Measurements from ENCODE around the gene PFKP.

The PFKP gene

DNA sequence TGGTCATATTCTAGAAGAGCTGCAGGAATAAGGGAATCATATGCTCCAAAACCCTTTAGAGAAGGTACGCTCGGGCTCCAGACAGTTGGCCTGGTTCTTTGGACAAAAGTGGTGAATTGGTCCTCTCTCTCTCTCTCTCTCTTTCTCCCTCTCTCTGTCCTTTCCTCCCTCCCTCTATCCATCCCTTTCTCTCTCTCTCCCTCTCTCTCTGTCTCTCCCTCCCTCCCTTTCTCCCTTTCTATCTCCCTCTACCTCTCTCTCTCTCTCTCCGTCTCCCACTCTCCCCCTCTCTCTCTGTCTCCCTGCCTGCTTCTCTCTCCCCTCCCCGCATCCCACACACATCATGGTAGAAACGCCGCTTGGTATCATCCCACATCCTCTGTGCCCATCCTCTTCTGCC, 19.8 kb upstream of the PFKP start:
- no peaks in the 10 kb centered on the region for H3K9me2 ChIP-seq (replicated peaks; ENCODE audit: insufficient read depth, low read length)
- no peaks in the 10 kb centered on the region for H3F3A ChIP-seq (ENCODE audit: insufficient read depth)
- H3K27me3 ChIP-seq (ENCODE audit: low read length) = 0 out of 2 replicates have a peak, but pooled peaks cover 6% of the 10 kb centered on the region
- H3K27ac ChIP-seq (ENCODE audit: low read depth, low read length) = no peak overlapping the region
- H3K9ac ChIP-seq (ENCODE audit: low read length) = no peak overlapping the region
- no peaks in the 10 kb centered on the region for H3K79me2 ChIP-seq (ENCODE audit: insufficient read depth, low read length)
- H2AFZ ChIP-seq (ENCODE audit: low read depth, low read length, severe bottlenecking) = no peak overlapping the region
- no peaks in the 10 kb centered on the region for H3K36me3 ChIP-seq (ENCODE audit: low read length)
- no peaks in the 10 kb centered on the region for H4K20me1 ChIP-seq (ENCODE audit: low read depth, low read length)
- no peak overlapping the region for H3K4me3 ChIP-seq (ENCODE audit: insufficient read depth, low read length, poor library complexity, severe bottlenecking)
- no peak overlapping the region for H3K4me2 ChIP-seq (ENCODE audit: low read depth, low read length, poor library complexity, severe bottlenecking)
- H3K9me3 ChIP-seq (ENCODE audit: insufficient read depth, low read length) = no peaks in the 10 kb centered on the region
- TF ChIP-seq EZH2phosphoT487 (conservative IDR thresholded peaks at IDR 0.05; ENCODE audit: low read length) = no peak
- TF ChIP-seq, protein P1, sequence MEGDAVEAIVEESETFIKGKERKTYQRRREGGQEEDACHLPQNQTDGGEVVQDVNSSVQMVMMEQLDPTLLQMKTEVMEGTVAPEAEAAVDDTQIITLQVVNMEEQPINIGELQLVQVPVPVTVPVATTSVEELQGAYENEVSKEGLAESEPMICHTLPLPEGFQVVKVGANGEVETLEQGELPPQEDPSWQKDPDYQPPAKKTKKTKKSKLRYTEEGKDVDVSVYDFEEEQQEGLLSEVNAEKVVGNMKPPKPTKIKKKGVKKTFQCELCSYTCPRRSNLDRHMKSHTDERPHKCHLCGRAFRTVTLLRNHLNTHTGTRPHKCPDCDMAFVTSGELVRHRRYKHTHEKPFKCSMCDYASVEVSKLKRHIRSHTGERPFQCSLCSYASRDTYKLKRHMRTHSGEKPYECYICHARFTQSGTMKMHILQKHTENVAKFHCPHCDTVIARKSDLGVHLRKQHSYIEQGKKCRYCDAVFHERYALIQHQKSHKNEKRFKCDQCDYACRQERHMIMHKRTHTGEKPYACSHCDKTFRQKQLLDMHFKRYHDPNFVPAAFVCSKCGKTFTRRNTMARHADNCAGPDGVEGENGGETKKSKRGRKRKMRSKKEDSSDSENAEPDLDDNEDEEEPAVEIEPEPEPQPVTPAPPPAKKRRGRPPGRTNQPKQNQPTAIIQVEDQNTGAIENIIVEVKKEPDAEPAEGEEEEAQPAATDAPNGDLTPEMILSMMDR (IDR thresholded peaks at IDR 0.05; ENCODE audit: insufficient read depth, low read length, poor library complexity, severe bottlenecking) = no peak

DNA sequence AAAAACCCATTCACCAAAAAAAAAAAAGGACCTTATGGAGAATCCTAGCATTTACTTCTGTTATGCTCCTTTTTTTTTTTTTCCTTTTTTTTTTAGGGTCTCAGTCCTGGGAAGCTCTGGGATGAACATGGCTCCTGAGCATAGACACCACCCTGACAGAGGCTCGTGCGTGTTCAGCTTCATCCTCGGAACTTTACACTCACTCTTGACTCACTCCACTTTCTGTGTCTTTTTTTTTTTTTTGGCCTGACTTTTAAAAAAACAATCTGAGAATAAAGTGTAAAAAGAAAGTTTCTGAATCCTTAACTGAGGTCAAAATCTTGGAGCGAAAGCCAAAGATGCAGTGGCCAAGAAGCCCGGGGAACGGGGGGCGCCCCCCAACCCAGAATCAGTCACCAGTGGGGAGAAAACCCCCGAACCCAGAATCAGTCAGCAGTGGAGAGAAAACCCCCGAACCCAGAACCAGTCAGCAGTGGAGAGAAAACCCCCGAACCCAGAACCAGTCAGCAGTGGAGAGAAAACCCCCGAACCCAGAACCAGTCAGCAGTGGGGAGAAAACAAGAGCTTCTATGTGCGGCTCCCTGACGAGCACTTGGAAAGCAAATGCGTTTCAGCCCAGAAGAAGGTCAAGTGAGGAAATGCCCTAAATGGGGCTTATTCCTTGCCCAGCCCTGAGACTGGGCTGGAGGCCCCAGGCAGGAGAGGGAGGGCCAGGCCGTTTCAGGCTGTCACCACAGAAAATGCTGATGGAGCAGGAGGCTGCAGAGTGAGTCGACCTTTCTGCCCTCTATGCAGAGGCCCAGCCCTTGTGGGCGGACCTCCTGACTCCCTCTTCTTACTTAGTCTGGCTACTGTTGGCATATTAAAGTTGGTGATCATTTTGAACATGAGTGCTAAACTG, 19.0 kb upstream of the PFKP start:
- Histone ChIP-seq H3K27ac (ENCODE audit: low read depth, low read length) (no peak overlapping the region), H3F3A (ENCODE audit: insufficient read depth) (no peaks in the 10 kb centered on the region), H3K4me3 (ENCODE audit: insufficient read depth, low read length, poor library complexity, severe bottlenecking) (no peak overlapping the region), H3K9me2 (replicated peaks; ENCODE audit: insufficient read depth, low read length) (no peaks in the 10 kb centered on the region), H2AFZ (ENCODE audit: low read depth, low read length, severe bottlenecking) (no peak overlapping the region), H3K79me2 (ENCODE audit: insufficient read depth, low read length) (no peaks in the 10 kb centered on the region), H3K4me2 (ENCODE audit: low read depth, low read length, poor library complexity, severe bottlenecking) (no peak overlapping the region), H4K20me1 (ENCODE audit: low read depth, low read length) (no peaks in the 10 kb centered on the region), H3K9me3 (ENCODE audit: insufficient read depth, low read length) (no peaks in the 10 kb centered on the region), H3K36me3 (ENCODE audit: low read length) (no peaks in the 10 kb centered on the region), H3K27me3 (ENCODE audit: low read length) (0 out of 2 replicates have a peak, but pooled peaks cover 6% of the 10 kb centered on the region), H3K9ac (ENCODE audit: low read length) (no peak overlapping the region)
- TF ChIP-seq, protein P1 (IDR thresholded peaks at IDR 0.05; ENCODE audit: insufficient read depth, low read length, poor library complexity, severe bottlenecking) = no peak
- TF ChIP-seq EZH2phosphoT487 (conservative IDR thresholded peaks at IDR 0.05; ENCODE audit: low read length) = no peak

GRCh38 chr10:3051692-3052091, 15.7 kb upstream of the PFKP start:
- Histone ChIP-seq H3F3A (ENCODE audit: insufficient read depth) (no peaks in the 10 kb centered on the region), H3K27ac (ENCODE audit: low read depth, low read length) (no peak overlapping the region), H3K27me3 (ENCODE audit: low read length) (0 out of 2 replicates have a peak, but pooled peaks cover 6% of the 10 kb centered on the region), H3K4me2 (ENCODE audit: low read depth, low read length, poor library complexity, severe bottlenecking) (no peak overlapping the region), H3K4me3 (ENCODE audit: insufficient read depth, low read length, poor library complexity, severe bottlenecking) (no peak overlapping the region), H3K9me2 (replicated peaks; ENCODE audit: insufficient read depth, low read length) (no peaks in the 10 kb centered on the region), H2AFZ (ENCODE audit: low read depth, low read length, severe bottlenecking) (no peak overlapping the region), H3K36me3 (ENCODE audit: low read length) (no peaks in the 10 kb centered on the region), H3K9ac (ENCODE audit: low read length) (no peak overlapping the region), H4K20me1 (ENCODE audit: low read depth, low read length) (no peaks in the 10 kb centered on the region), H3K79me2 (ENCODE audit: insufficient read depth, low read length) (no peaks in the 10 kb centered on the region), H3K9me3 (ENCODE audit: insufficient read depth, low read length) (no peaks in the 10 kb centered on the region)
- TF ChIP-seq, protein P1 (IDR thresholded peaks at IDR 0.05; ENCODE audit: insufficient read depth, low read length, poor library complexity, severe bottlenecking) = no peak
- TF ChIP-seq EZH2phosphoT487 (conservative IDR thresholded peaks at IDR 0.05; ENCODE audit: low read length) = no peak

Data from SU-DHL-6 (cell line).